ENCODE measurements around the gene EEIG1. TPM values are rescaled to one million over a fixed set of nuclear protein-coding genes. Genes with fewer than 3 reads are reported as not detected.

The EEIG1 gene
- total and polyA plus RNA-seq, 9 of the 15 experiments (the other 6 are each of a cell fraction or from before 2014, with no cell fraction given): 0.17 to 16.7 (median 3.6) TPM

DNA sequence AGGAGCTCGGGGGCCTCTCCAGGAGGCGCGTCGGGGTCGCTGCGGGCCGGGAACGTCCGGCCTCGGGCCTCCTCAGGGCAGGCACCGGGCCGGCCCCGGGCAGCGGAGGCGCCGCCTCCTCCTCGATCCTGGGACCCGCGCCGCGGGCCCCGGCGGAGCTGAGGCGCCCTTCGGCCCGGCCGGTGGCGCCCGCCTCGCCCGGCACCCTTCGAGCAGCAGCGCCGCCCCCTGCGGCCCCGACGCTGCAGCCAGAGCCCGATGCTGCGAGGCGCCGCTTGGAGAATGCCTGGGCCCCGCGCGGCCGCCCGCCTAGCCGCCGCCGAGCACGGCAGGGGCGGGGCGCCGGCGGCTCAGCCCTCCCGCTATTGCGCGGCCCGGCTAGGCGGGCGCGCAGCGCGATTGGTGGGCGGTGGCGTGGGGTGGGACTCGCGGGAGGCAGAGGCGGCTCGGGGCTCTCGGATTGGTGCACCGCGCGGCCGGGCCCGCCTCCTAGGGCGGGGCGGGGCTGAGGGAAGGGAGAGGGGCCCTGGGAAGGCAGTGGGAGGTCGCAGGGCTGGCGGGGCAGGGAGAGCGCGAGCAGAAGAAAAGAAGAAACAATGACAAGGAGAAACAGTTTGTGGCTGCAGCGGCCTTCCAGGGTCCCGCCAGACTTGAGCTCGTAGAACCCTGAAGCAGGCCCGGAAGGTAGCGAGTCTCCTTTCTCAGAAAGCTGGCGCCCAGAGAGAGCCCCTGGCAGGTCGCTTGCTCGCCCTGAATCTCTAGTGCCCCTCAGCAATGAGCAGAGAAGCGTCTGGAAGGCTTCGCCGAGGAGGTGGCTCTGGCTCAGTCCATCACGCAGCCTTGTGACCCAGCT lies at the start of gene EEIG1 (continued):
- TF ChIP-seq, protein P1, sequence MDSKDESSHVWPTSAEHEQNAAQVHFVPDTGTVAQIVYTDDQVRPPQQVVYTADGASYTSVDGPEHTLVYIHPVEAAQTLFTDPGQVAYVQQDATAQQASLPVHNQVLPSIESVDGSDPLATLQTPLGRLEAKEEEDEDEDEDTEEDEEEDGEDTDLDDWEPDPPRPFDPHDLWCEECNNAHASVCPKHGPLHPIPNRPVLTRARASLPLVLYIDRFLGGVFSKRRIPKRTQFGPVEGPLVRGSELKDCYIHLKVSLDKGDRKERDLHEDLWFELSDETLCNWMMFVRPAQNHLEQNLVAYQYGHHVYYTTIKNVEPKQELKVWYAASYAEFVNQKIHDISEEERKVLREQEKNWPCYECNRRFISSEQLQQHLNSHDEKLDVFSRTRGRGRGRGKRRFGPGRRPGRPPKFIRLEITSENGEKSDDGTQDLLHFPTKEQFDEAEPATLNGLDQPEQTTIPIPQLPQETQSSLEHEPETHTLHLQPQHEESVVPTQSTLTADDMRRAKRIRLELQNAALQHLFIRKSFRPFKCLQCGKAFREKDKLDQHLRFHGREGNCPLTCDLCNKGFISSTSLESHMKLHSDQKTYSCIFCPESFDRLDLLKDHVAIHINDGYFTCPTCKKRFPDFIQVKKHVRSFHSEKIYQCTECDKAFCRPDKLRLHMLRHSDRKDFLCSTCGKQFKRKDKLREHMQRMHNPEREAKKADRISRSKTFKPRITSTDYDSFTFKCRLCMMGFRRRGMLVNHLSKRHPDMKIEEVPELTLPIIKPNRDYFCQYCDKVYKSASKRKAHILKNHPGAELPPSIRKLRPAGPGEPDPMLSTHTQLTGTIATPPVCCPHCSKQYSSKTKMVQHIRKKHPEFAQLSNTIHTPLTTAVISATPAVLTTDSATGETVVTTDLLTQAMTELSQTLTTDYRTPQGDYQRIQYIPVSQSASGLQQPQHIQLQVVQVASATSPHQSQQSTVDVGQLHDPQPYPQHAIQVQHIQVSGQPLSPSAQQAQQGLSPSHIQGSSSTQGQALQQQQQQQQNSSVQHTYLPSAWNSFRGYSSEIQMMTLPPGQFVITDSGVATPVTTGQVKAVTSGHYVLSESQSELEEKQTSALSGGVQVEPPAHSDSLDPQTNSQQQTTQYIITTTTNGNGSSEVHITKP (IDR thresholded peaks at IDR 0.05; ENCODE audit: partially characterized antibody): peak; percentile 68
- TF ChIP-seq MTA3 (IDR thresholded peaks at IDR 0.05; ENCODE audit: borderline replicate concordance) (peak; percentile 45; the same call in 1 of the 2 replicates), SMARCE1 (IDR thresholded peaks at IDR 0.05) (0 out of 2 replicates have a peak, but pooled peaks have one; percentile 27), DPF2 (IDR thresholded peaks at IDR 0.05) (no peak; the same call in 1 of the 2 replicates), BHLHE40 (IDR thresholded peaks at IDR 0.05; ENCODE audit: low read length) (no peak), MEIS2 (IDR thresholded peaks at IDR 0.05; ENCODE audit: partially characterized antibody) (peak; percentile 20), NFRKB (IDR thresholded peaks at IDR 0.05; ENCODE audit: low read depth) (peak; percentile 49; the same call in 1 of the 2 replicates), ZNF354B (CRISPR knock-in tag; IDR thresholded peaks at IDR 0.05) (no peak), SAP30 (IDR thresholded peaks at IDR 0.05; ENCODE audit: borderline replicate concordance, insufficient read depth, low read depth, low read length, poor library complexity, severe bottlenecking) (peak; percentile 80), ZNF263 (CRISPR knock-in tag; IDR thresholded peaks at IDR 0.05; ENCODE audit: borderline replicate concordance) (peak; percentile 32; the same call in 1 of the 2 replicates), ZNF436 (CRISPR knock-in tag; IDR thresholded peaks at IDR 0.05) (peak; percentile 48; the same call in 1 of the 2 replicates), NCOA4 (IDR thresholded peaks at IDR 0.05; ENCODE audit: partially characterized antibody) (no peak), HMGN3 (IDR thresholded peaks at IDR 0.05; ENCODE audit: borderline replicate concordance, extremely low read depth, insufficient read length, low read depth, low read length) (peak; percentile 58), XRCC5 (IDR thresholded peaks at IDR 0.05; ENCODE audit: low read depth, low read length) (no peak)
- TF ChIP-seq, protein P2, sequence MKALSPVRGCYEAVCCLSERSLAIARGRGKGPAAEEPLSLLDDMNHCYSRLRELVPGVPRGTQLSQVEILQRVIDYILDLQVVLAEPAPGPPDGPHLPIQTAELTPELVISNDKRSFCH (CRISPR knock-in tag; IDR thresholded peaks at IDR 0.05): no peak
- TF ChIP-seq, protein P2 (tag; IDR thresholded peaks at IDR 0.05): 0 out of 2 replicates have a peak, but pooled peaks have one; percentile 19
- TF ChIP-seq, protein P3, sequence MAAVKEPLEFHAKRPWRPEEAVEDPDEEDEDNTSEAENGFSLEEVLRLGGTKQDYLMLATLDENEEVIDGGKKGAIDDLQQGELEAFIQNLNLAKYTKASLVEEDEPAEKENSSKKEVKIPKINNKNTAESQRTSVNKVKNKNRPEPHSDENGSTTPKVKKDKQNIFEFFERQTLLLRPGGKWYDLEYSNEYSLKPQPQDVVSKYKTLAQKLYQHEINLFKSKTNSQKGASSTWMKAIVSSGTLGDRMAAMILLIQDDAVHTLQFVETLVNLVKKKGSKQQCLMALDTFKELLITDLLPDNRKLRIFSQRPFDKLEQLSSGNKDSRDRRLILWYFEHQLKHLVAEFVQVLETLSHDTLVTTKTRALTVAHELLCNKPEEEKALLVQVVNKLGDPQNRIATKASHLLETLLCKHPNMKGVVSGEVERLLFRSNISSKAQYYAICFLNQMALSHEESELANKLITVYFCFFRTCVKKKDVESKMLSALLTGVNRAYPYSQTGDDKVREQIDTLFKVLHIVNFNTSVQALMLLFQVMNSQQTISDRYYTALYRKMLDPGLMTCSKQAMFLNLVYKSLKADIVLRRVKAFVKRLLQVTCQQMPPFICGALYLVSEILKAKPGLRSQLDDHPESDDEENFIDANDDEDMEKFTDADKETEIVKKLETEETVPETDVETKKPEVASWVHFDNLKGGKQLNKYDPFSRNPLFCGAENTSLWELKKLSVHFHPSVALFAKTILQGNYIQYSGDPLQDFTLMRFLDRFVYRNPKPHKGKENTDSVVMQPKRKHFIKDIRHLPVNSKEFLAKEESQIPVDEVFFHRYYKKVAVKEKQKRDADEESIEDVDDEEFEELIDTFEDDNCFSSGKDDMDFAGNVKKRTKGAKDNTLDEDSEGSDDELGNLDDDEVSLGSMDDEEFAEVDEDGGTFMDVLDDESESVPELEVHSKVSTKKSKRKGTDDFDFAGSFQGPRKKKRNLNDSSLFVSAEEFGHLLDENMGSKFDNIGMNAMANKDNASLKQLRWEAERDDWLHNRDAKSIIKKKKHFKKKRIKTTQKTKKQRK (IDR thresholded peaks at IDR 0.05; ENCODE audit: borderline replicate concordance, low read depth, low read length): no peak
- TF ChIP-seq, protein P4, sequence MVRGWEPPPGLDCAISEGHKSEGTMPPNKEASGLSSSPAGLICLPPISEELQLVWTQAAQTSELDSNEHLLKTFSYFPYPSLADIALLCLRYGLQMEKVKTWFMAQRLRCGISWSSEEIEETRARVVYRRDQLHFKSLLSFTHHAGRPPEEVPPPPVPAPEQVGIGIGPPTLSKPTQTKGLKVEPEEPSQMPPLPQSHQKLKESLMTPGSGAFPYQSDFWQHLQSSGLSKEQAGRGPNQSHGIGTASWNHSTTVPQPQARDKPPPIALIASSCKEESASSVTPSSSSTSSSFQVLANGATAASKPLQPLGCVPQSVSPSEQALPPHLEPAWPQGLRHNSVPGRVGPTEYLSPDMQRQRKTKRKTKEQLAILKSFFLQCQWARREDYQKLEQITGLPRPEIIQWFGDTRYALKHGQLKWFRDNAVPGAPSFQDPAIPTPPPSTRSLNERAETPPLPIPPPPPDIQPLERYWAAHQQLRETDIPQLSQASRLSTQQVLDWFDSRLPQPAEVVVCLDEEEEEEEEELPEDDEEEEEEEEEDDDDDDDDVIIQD (CRISPR knock-in tag; IDR thresholded peaks at IDR 0.05): no peak

Measured in K562 (cell line).